GM21360 (cell line): Measurements from ENCODE around the gene PCDH9.
"Not testable (repeated sequence)": the region's sequence is repeated elsewhere in the genome, so short reads cannot be mapped to it uniquely, and the experiment has no call there.

ENCODE experiments used
- ATAC-seq: cut with Tn5 transposase; IDR thresholded peaks from one replicate; pipeline ENCODE4 v1.9.1; 2021; ENCODE audit warnings: mild to moderate bottlenecking, moderate library complexity; ENCODE audit not compliant: unreplicated experiment

The PCDH9 gene

GRCh38 chr13:67133476-67133875, 96.7 kb downstream of the PCDH9 start:
- ATAC-seq, result no peak

- no peak for ATAC-seq
Observed at GRCh38 chr13:67131393-67131792, 98.7 kb downstream of the PCDH9 start.

- no peak for ATAC-seq
Observed at GRCh38 chr13:67130444-67130843, 99.7 kb downstream of the PCDH9 start.

- no peak for ATAC-seq
Observed at GRCh38 chr13:67128136-67128535, 102.0 kb downstream of the PCDH9 start.

- no peak for ATAC-seq
Observed at GRCh38 chr13:67125681-67126080, 104.5 kb downstream of the PCDH9 start.

GRCh38 chr13:67123165-67123564, 107.0 kb downstream of the PCDH9 start:
- no peak for ATAC-seq

- ATAC-seq, result no peak
Observed at GRCh38 chr13:67122251-67122650, 107.9 kb downstream of the PCDH9 start.

- no peak for ATAC-seq
Observed at GRCh38 chr13:67120872-67121531, 109.1 kb downstream of the PCDH9 start.

- ATAC-seq, result no peak
Observed at GRCh38 chr13:67119481-67119894, 110.6 kb downstream of the PCDH9 start.

GRCh38 chr13:67118277-67118676, 111.9 kb downstream of the PCDH9 start:
- no peak for ATAC-seq

GRCh38 chr13:67117010-67117550, 113.1 kb downstream of the PCDH9 start:
- no peak for ATAC-seq

- no peak for ATAC-seq
Observed at GRCh38 chr13:67107979-67108378, 122.2 kb downstream of the PCDH9 start.

GRCh38 chr13:67106502-67107057, 123.6 kb downstream of the PCDH9 start:
- no peak for ATAC-seq

GRCh38 chr13:67101730-67102467, 128.2 kb downstream of the PCDH9 start:
- ATAC-seq, result no peak

GRCh38 chr13:67100730-67101129, 129.4 kb downstream of the PCDH9 start:
- no peak for ATAC-seq

GRCh38 chr13:67099494-67099893, 130.6 kb downstream of the PCDH9 start:
- no peak for ATAC-seq

GRCh38 chr13:67097892-67098452, 132.2 kb downstream of the PCDH9 start:
- ATAC-seq, result no peak

- not testable (repeated sequence) for ATAC-seq
Observed at GRCh38 chr13:67096893-67097292, 133.2 kb downstream of the PCDH9 start.

GRCh38 chr13:67096418-67096817, 133.7 kb downstream of the PCDH9 start:
- ATAC-seq, result no peak

GRCh38 chr13:67095621-67096020, 134.5 kb downstream of the PCDH9 start:
- no peak for ATAC-seq

- no peak for ATAC-seq
Observed at GRCh38 chr13:67094952-67095351, 135.2 kb downstream of the PCDH9 start.

GRCh38 chr13:67094078-67094477, 136.1 kb downstream of the PCDH9 start:
- ATAC-seq, result no peak
